Measurements from ENCODE around the gene USP49.

DNA sequence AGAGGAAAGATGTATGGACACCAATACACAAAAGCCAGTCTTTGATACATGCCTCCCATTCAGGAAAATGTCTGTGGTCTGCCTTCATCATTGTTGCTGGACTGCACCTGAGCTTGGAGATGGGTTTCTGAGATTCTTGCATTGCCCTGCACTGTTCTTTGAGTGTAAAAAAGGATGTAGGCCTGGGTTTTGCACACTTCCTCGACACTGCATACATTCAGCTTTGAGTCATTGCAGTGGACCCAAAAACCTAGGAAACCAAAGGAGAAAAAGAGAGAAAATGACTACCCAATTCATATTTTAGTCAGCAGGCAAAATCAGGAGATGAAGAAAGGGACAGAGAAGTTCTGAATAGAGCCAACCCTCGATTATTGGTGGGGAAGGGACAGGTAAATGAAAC lies 98.7 kb downstream of the USP49 start:
- TF ChIP-seq, protein P1, sequence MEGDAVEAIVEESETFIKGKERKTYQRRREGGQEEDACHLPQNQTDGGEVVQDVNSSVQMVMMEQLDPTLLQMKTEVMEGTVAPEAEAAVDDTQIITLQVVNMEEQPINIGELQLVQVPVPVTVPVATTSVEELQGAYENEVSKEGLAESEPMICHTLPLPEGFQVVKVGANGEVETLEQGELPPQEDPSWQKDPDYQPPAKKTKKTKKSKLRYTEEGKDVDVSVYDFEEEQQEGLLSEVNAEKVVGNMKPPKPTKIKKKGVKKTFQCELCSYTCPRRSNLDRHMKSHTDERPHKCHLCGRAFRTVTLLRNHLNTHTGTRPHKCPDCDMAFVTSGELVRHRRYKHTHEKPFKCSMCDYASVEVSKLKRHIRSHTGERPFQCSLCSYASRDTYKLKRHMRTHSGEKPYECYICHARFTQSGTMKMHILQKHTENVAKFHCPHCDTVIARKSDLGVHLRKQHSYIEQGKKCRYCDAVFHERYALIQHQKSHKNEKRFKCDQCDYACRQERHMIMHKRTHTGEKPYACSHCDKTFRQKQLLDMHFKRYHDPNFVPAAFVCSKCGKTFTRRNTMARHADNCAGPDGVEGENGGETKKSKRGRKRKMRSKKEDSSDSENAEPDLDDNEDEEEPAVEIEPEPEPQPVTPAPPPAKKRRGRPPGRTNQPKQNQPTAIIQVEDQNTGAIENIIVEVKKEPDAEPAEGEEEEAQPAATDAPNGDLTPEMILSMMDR (conservative IDR thresholded peaks at IDR 0.05; ENCODE audit: low read depth, low read length): no peak
- no peak for TF ChIP-seq MAFK (IDR thresholded peaks at IDR 0.05; ENCODE audit: low read depth, low read length)
- no peak for TF ChIP-seq MXI1 (IDR thresholded peaks at IDR 0.05; ENCODE audit: borderline replicate concordance, low read depth, low read length)
- no peak for TF ChIP-seq FOS (IDR thresholded peaks at IDR 0.05; ENCODE audit: low read depth, low read length)
- TF ChIP-seq RAD21 (IDR thresholded peaks at IDR 0.05; ENCODE audit: low read length): no peak
- no peak for TF ChIP-seq POLR2A (IDR thresholded peaks at IDR 0.05; ENCODE audit: low read depth, low read length)
- no peak for TF ChIP-seq RCOR1 (IDR thresholded peaks at IDR 0.05; ENCODE audit: insufficient replicate concordance, low read length)
- TF ChIP-seq CEBPB (IDR thresholded peaks at IDR 0.05; ENCODE audit: low read depth, low read length): no peak
- TF ChIP-seq SMC3 (IDR thresholded peaks at IDR 0.05; ENCODE audit: low read depth, low read length): no peak
- TF ChIP-seq, protein P2, sequence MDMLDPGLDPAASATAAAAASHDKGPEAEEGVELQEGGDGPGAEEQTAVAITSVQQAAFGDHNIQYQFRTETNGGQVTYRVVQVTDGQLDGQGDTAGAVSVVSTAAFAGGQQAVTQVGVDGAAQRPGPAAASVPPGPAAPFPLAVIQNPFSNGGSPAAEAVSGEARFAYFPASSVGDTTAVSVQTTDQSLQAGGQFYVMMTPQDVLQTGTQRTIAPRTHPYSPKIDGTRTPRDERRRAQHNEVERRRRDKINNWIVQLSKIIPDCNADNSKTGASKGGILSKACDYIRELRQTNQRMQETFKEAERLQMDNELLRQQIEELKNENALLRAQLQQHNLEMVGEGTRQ (IDR thresholded peaks at IDR 0.05; ENCODE audit: low read depth, low read length): no peak
- no peak for TF ChIP-seq CHD1 (IDR thresholded peaks at IDR 0.05; ENCODE audit: low read depth, low read length)
- TF ChIP-seq, protein P3, sequence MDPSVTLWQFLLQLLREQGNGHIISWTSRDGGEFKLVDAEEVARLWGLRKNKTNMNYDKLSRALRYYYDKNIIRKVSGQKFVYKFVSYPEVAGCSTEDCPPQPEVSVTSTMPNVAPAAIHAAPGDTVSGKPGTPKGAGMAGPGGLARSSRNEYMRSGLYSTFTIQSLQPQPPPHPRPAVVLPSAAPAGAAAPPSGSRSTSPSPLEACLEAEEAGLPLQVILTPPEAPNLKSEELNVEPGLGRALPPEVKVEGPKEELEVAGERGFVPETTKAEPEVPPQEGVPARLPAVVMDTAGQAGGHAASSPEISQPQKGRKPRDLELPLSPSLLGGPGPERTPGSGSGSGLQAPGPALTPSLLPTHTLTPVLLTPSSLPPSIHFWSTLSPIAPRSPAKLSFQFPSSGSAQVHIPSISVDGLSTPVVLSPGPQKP (IDR thresholded peaks at IDR 0.05; ENCODE audit: borderline replicate concordance, low read depth, low read length): no peak
- TF ChIP-seq MAZ (IDR thresholded peaks at IDR 0.05; ENCODE audit: borderline replicate concordance, low read depth, low read length): no peak
- no peak for TF ChIP-seq BHLHE40 (IDR thresholded peaks at IDR 0.05; ENCODE audit: low read depth, low read length)

All from IMR-90 (cell line).